ENCODE results near the gene ZFP36L2.

The ZFP36L2 gene

DNA sequence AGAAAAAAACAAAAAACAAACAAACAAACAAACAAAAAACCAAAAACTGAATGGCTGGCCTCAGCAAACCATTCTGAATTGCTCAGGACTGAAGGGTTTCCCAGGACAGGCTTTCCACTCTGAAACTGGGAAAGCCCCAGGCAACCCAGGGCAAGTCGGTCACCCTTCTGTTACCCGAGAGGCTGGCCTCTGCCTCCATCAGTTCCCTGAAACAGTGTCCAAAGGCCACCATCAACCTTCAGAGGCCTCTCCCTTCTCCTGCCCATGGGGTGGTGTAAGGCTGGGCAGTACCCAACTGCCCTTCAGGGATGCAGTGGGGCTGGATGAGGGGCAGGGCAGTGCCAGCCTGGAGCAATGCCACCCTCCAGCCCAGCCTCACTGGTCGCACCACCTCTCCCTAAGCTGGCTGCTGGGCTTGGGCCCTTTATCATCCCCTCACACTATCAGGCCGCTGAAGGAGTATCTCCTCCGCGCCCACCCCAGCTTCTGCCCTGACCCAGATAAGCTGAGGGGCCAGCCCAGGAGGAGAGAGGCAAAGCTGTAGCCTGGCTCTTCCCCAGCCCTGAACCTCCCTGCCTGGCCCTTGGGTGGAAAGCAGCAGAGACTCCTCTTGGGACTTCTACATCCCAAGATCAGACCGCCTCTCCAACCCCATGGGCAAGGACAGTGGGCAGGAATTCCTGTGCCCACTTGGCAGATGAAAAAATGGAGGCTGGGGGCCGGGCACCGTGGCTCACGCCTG lies 35.9 kb downstream of the ZFP36L2 start:
- in situ Hi-C loops (cut with HindIII; ENCODE audit: low sequenced_read_pairs): no loop called here

GRCh38 chr2:43189861-43190260 lies 36.5 kb downstream of the ZFP36L2 start:
- in situ Hi-C loops (cut with HindIII; ENCODE audit: low sequenced_read_pairs): loop anchor here (5.0 kb wide), 1 partner anchor 378 kb away; no protein-coding TSS in a partner anchor

- in situ Hi-C loops (cut with HindIII; ENCODE audit: low sequenced_read_pairs): loop anchor here (5.0 kb wide), 1 partner anchor 376 kb away; no protein-coding TSS in a partner anchor
These were observed 37.6 kb downstream of the ZFP36L2 start for GRCh38 chr2:43188561-43189386.

DNA sequence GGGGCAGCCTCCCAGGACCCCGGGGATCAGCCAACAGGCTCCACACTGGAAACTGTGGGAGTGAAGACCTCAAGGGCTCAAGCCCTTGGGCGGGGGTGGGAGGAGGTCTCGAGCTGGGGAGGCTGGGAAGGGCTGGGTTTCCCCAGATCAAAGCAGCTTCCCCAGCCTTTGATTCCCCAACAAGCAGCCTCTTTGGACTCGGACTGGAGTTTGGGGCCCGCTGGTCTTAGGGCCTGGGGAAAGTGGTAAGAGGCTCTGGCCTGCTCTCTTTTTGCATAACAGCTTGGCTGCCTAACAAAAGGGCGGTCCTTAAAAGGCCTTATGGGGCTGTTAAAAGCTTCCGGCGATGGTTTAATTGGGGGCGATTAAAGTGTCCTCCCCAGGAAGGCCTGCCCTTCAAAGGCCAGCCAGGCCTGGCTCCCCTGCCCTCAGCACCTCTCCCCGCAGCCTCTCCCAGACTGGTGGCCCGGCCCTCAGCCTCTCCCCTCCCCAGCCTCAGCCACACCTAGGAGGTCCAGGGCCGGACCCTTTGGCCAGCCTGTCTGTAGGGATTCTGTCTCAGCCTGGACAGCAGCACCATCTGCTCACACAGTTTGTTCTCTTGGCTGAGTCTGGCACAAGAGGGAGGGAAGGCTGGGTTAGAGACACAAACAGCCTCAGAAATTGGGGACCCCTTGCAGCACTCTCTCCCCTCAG lies 39.6 kb downstream of the ZFP36L2 start:
- in situ Hi-C loops (cut with HindIII; ENCODE audit: low sequenced_read_pairs): loop anchor here (5.0 kb wide), 1 partner anchor 375 kb away; no protein-coding TSS in a partner anchor

- in situ Hi-C loops (cut with HindIII; ENCODE audit: low sequenced_read_pairs): loop anchor here (5.0 kb wide), 1 partner anchor 374 kb away; no protein-coding TSS in a partner anchor
These were observed 40.1 kb downstream of the ZFP36L2 start for GRCh38 chr2:43186321-43186678.

- in situ Hi-C loops (cut with HindIII; ENCODE audit: low sequenced_read_pairs): loop anchor here (5.0 kb wide), 1 partner anchor 373 kb away; no protein-coding TSS in a partner anchor
These were observed 41.3 kb downstream of the ZFP36L2 start for GRCh38 chr2:43185146-43185545.

- in situ Hi-C loops (cut with HindIII; ENCODE audit: low sequenced_read_pairs): no loop called here
These were observed 42.0 kb downstream of the ZFP36L2 start for GRCh38 chr2:43184339-43184895.

DNA sequence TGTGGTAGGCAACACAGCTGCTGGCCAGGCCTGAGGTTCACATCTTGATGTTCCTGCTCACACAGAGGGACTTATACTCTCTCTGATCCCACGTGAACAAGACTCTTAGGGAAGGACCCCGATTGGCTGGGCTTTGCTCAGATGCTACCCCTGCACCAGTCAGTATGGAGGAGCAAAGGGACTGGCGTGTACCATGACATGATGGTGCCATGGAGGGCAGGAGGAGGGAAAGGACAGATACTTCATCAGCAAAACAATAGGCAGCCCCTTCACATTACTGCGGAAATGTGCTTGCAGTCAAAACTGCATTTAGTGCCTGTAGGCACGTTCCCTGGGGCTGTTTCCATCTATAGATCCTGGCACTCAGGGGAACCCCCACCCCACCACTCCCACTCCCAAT lies 42.7 kb downstream of the ZFP36L2 start:
- in situ Hi-C loops (cut with HindIII; ENCODE audit: low sequenced_read_pairs): no loop called here

DNA sequence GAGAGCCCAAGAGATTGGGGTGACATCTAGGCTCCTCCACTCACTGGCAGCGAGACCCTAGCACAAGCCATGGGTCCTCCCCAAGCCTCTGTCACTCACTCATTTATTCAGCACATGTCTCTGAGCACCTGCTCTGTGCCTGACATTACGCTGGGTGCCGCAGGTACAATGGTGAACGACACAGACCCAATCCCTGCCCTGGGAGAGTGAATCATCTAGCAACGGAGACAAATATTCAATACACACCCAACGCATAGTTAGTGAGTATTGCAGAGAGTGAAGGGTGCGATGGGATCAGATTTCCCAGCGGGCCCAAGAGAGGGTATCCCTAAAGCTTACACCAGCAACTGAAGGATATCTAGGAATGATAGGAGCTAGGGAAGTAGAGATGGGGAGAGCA lies 45.5 kb downstream of the ZFP36L2 start:
- in situ Hi-C loops (cut with HindIII; ENCODE audit: low sequenced_read_pairs): no loop called here

DNA sequence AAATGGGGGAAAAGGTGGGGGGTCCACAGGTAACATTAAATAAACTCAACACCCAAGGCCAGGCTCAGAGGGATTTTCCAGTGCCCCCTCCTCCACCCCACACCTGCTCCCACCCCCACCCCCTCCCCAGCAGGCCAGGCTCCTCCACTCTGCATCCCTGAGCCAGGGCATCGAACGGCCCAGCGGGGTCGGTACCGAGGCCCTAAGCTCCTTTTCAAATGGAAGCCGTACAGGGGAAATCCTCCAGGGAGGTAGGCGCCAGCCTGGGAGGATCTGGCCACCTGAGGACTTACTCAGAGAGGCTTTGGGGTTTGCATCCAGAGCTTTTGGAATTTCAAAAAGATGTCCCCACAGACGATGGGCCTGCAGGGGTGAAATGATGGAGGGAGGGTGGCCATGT lies 46.5 kb downstream of the ZFP36L2 start:
- in situ Hi-C loops (cut with HindIII; ENCODE audit: low sequenced_read_pairs): no loop called here

DNA sequence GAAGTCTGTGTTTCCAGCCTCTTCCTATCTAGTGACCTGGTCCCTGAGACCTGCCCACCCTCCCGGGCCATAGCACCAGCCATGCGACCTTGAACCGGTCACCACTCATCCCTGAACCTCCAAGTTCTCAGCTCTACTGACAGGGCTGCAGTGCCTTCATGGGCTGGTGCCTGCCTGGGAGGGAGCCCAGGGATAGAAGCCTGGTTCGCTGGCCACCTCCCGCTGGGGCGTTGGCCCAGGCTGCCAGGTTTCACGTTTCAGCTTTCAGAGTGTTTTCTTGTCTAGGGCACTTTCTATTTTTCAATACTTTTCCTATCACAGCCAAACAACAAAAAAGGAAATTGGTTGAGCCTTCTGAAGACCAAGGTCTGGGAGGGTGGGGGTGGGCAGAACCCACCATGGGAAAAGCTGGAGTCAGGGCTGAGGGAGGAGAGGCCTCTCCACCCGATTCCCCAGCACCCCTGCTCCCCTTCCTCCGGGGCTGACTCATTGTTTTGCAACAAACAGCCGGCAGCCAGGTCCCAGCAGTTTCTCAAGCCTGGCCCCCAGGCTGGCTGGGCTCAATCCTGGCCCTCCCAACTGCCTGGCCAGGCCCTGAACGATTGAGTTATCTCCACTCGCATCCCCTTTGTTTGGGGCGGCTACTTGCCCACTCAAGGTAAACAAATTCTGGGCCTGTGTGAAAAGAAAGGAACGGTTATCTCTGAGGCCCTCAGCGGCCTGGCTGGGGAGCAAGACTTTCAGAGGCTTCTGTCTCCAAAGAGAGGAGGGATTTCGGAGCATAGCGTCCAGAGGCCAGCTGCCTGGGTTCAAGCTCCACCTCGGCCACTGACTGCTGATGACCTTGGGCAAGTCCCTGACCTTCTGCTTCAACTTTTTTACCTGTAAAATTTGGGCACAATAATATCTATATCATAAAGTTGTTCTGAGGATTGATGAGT lies 47.5 kb downstream of the ZFP36L2 start:
- in situ Hi-C loops (cut with HindIII; ENCODE audit: low sequenced_read_pairs): no loop called here

DNA sequence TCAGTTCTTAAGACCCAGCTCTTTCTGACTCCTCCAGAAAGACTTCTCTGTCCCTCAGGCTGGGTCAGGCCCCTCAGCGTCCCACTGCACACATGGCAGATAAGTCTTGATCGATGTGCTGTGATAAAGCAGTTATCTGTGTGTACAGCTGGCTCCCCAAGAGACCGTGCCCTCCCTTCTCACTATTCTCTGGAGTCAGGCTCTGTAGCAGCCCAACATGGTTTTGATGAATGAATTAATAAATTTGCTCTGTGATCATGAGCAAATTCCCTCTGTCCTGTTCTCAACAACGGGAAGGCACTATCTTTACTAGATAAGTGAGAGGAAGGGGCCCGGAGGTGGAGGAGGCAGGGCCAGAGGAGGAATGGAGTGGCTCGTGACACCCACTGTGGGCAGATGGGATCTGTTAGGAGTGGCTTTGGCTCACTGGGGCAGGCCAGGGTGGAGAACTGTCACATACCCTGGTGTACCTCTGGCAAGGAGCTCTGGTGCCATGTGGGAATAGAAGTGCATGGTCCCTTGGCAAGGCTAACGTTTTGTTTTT lies 48.3 kb downstream of the ZFP36L2 start:
- in situ Hi-C loops (cut with HindIII; ENCODE audit: low sequenced_read_pairs): no loop called here

- in situ Hi-C loops (cut with HindIII; ENCODE audit: low sequenced_read_pairs): no loop called here
These were observed 50.0 kb downstream of the ZFP36L2 start for GRCh38 chr2:43176449-43176848.

- in situ Hi-C loops (cut with HindIII; ENCODE audit: low sequenced_read_pairs): no loop called here
These were observed 50.5 kb downstream of the ZFP36L2 start for GRCh38 chr2:43175876-43176275.

GRCh38 chr2:43175020-43175441 lies 51.4 kb downstream of the ZFP36L2 start:
- in situ Hi-C loops (cut with HindIII; ENCODE audit: low sequenced_read_pairs): no loop called here

DNA sequence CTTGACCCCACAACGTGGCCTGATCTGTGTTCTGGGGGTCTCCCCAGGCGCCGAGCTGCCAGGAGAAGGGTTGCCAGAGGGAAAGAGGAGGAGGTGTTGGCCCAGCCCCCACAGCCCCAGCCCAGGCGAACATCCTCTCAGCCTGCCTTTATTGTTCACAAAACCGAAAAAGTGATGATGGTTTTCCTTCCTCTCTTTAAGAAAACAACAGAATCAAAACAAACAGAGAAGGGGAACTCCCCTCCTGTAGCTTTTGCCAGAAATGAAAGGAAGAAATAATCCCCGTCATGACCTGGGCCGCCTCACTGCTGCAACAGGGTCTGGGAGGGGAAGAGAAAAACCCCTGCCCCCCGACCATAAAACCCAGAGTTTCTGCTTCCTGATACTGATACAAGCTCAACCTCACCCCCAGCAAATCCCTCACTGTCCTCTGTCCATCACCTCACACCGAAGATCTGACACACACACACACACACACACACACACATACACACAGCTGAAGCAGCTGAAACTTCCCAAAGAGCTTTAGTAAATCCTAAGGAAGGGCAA lies 52.0 kb downstream of the ZFP36L2 start:
- in situ Hi-C loops (cut with HindIII; ENCODE audit: low sequenced_read_pairs): loop anchor here (5.0 kb wide), 1 partner anchor 47 kb away; no protein-coding TSS in a partner anchor

Data from endothelial cell of hepatic sinusoid (primary cell).